ENCODE data around the gene BICRAL.
"Not testable (repeated sequence)": the region's sequence is repeated elsewhere in the genome, so short reads cannot be mapped to it uniquely, and the experiment has no call there.

Gene BICRAL

GRCh38 chr6:42898891-42899361, 117.1 kb downstream of the BICRAL start:
- DNase-seq: peak; percentile 59

DNA sequence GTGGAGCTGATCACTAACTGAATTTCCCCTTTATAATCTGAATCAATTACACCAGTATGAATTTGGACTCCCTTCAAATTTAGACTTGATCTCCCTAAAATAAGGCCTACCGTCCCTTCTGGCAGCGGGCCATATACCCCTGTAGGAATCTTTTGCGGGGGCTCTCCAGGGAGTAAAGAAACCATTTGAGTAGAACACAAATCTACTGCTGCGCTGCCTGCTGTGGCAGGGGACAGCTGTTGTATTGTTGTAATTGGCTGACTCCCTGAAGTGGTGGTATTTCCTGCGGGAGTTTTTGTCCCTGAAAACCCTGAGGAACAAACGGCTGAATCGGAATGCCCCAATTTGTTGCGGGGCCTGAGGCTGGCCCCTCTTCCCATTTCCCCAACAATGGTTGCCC, 118.0 kb downstream of the BICRAL start:
- no peak for DNase-seq

DNA sequence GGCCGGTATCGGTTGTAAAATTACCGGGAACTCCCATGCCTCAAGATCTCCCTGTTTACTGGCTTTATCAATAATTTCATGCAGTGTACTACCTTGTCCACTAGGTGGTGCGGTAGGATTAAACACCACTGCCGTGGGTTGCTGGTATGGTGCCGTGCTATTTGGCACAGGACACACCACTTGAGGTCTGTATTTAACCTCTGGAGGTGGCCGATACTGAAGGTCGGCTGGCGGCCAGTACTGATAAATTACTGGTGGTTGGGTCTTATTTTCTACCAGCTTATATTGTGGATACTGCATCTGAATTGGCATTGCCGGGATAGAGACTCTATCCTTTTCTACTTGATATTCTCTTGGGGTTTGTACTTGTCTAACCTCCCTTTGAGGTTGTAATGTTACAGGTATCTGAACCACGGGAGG, 119.7 kb downstream of the BICRAL start:
- DNase-seq: peak; percentile 73

DNA sequence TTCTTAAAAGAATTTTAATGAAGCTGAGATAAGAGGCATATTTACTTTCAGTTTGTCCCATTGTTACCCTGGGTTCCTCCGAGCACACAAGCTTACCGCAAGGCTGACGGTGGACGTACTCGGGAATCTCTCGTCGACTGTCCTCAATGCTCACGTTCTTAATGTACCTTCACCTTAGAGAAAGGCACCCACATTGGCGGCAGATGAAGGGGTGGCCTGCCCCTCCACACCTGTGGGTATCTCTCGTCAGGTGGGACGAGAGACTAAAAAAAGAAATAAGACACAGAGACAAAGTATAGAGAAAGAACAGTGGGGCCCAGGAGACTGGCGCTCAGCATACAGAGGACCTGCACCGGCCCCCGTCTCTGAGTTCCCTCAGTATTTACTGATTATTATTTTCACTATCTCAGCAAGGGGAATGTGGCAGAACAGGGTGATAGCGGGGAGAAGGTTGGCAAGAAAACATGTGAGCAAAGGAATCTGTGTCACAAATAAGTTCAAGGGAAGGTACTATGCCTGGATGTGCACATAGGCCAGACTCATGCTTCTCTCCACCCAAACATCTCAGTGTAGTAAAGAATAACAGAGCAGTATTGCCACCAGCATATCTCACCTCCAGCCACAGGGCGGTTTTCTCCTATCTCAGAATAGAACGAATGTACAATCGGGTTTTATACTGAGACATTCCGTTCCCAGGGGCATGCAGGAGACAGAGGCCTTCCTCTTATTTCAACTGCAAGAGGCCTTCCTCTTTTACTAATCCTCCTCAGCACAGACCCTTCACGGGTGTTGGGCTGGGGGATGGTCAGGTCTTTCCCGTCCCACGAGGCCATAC, 120.8 kb downstream of the BICRAL start:
- DNase-seq: not testable (repeated sequence)

- no peak for DNase-seq
Measured at GRCh38 chr6:42904467-42904866, 122.6 kb downstream of the BICRAL start.

DNA sequence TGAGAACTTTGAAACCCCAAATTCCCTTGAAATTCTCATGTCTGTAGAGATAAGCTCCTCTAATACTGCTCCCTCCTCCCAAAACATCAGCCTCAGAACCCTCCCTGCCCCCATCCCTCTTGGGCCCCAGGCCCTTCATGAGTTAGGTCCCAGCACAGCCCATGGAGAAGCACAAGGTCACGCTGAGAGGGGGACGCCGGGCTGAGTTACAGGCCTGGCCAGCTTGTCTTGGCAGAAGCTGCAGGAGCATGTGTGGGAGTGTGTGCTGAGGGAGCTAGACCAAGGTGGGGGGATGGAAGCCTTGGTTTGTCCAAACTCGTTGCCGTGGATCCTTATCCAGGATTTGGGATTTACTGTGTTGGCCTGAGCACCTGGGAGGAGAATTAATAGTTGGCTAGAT, 125.5 kb downstream of the BICRAL start:
- no peak for DNase-seq

DNA sequence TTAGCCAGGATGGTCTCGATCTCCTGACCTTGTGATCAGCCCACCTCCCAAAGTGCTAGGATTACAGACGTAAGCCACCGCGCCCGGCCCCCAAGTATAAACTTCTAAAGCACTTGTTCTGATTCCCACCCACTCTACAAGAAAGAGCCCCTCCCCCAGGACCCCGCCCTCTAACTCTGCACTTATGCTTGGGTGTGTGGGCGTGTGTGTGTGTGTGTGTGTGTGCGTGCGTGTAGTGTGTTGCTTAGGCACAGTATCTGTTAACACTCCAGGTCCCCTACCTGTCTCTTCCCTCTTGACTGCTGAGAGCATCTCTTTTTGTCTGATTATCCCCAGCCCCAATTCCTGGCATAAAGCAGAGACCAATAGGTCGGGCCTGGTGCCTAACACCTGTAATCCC, 128.0 kb downstream of the BICRAL start:
- no peak for DNase-seq

GRCh38 chr6:42911171-42912021, 129.5 kb downstream of the BICRAL start:
- no peak for DNase-seq

- no peak for DNase-seq
Measured at GRCh38 chr6:42914546-42914945, 132.7 kb downstream of the BICRAL start.

DNA sequence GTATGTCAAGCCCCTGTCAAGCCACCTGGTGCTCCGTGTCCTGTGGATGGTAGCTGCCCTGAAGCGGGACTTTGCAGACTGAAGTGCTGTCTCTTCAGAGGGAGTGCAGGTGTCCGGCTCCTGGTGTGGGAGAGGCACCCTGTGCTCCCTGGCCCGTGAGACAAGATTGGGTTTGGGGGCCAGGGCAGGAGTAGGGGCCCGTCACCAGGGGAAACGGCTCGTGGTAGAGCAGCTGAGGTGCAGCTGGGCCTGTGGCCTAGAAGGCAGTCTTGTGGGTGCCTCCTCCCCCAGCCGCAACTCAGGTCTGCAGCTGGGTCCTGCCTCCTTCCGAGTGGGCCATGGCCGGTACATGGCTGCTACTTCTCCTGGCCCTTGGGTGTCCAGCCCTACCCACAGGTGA, 133.9 kb downstream of the BICRAL start, which contains the start of gene PTCRA:
Gene PTCRA, plus strand, starts transcription at position 322 of the 400 bp plus-strand sequence. Its CDS starts 17 bp downstream, at position 339.
- no peak for DNase-seq

GRCh38 chr6:42916288-42916687, 134.4 kb downstream of the BICRAL start:
- no peak for DNase-seq

Measured in central memory CD4-positive, alpha-beta T cell (primary cell).